Small intestine (tissue), 16 donors: ENCODE data around the gene OR2AP1. TPM values are rescaled to one million over a fixed set of nuclear protein-coding genes. Genes with fewer than 3 reads are reported as not detected.
"Not testable (repeated sequence)": the region's sequence is repeated elsewhere in the genome, so short reads cannot be mapped to it uniquely, and the experiment has no call there.

Experiments
- DNase-seq, 2 donors: peaks; one replicate each; pipeline versions ENCODE4 v3.0.0 to v3.0.0-alpha.2; 2013
- FAIRE-seq: peaks from 2 replicates; lab custom pipeline; 2012; peaks lifted over from hg19 to GRCh38; lab: Jason Lieb, UNC
- H3K27ac ChIP-seq, 3 donors: one replicate each; pipeline ENCODE4 v1.5.1; 2013; ENCODE audit warnings: low read length in 2 of 3, mild to moderate bottlenecking in 2 of 3, control low read depth in 1 of 3, inconsistent platforms in 1 of 3, low read depth in 1 of 3, moderate library complexity in 1 of 3
- H3K27me3 ChIP-seq, 3 donors: one replicate each; pipeline ENCODE4 v1.6.1; 2013; ENCODE audit warnings: low read length in 3 of 3, inconsistent platforms in 1 of 3; ENCODE audit not compliant: control insufficient read depth in 3 of 3, insufficient read depth in 3 of 3
- H3K36me3 ChIP-seq, 3 donors: one replicate each; pipeline ENCODE4 v1.6.1; 2013; ENCODE audit warnings: low read length in 3 of 3, inconsistent platforms in 1 of 3, low read depth in 1 of 3, mild to moderate bottlenecking in 1 of 3, moderate library complexity in 1 of 3; ENCODE audit not compliant: control insufficient read depth in 3 of 3, insufficient read depth in 2 of 3
- H3K4me1 ChIP-seq, 3 donors: one replicate each; pipeline ENCODE4 v1.6.1; 2013; ENCODE audit warnings: low read length in 2 of 3, inconsistent platforms in 1 of 3, low read depth in 1 of 3, mild to moderate bottlenecking in 1 of 3, moderate library complexity in 1 of 3; ENCODE audit not compliant: control insufficient read depth in 3 of 3, insufficient read depth in 2 of 3
- H3K4me3 ChIP-seq, 3 donors: one replicate each; pipeline ENCODE4 v1.5.1; 2013; ENCODE audit warnings: low read length in 3 of 3, control low read depth in 1 of 3, inconsistent platforms in 1 of 3, low read depth in 1 of 3, mild to moderate bottlenecking in 1 of 3, moderate library complexity in 1 of 3
- H3K9me3 ChIP-seq, 2 donors: one replicate each; pipeline ENCODE4 v1.6.1; 2013; ENCODE audit warnings: low read depth in 1 of 2, low read length in 1 of 2; ENCODE audit not compliant: control insufficient read depth in 2 of 2, insufficient read depth in 1 of 2
- WGBS, 3 donors: extraction: QIAGEN DNeasy Blood & Tissue Kit; methylation state at CpG; one replicate each; pipeline ENCODE4 v1.1.7; 2013; 5-methylcytosine and 5-hydroxymethylcytosine counted together
- long read RNA-seq, 10 donors: transcript quantifications; one replicate each; lab custom pipeline, GENCODE V29; 2026
- polyA plus RNA-seq, 4 donors: library from polyadenylated mRNA; stranded (reverse) in 3 of 4; unstranded in 1 of 4; fragments of 200-250 nt in 3 of 4; fragments of 120-200 nt in 1 of 4; gene quantifications; one replicate each; pipeline versions ENCODE4 v1.2.1 to v1.2.3, GENCODE V29; 2013
- donor health status: healthy with polysubstance abuse.
- donor health status: control.
- donor health status: control.
- donor health status: Bipolar disorder and iron deficiency.
- donor health status: healthy.

The OR2AP1 gene
- not detected for polyA plus RNA-seq
- long read RNA-seq, donor 1, result 0 reads
- long read RNA-seq, donor 2, result 0 reads
- long read RNA-seq, donor 3, result 0 reads
- long read RNA-seq, donor 4, result 0 reads
- long read RNA-seq, donor 5, result 0 reads
- long read RNA-seq, donor 6, result 0 reads
- long read RNA-seq, donor 7, result 0 reads
- long read RNA-seq, donor 8, result 0 reads
- long read RNA-seq, donor 9, result 0 reads
- long read RNA-seq, donor 10, result 0 reads

- peaks cover 0 to 21% of the 10 kb centered on the region in 2 donors for H3K9me3 ChIP-seq
- WGBS, 3 donors, result 83 to 89% (median 88%) methylated on average over 1 of the region's 1 CpG
- H3K27ac ChIP-seq, result no peak within 1 kb of the TSS
- H3K36me3 ChIP-seq, result no peaks in the 10 kb centered on the region
- no peaks in the 10 kb centered on the region for H3K27me3 ChIP-seq
- FAIRE-seq, result no peak
- H3K4me1 ChIP-seq, result no peaks in the 10 kb centered on the region
- no peak within 1 kb of the TSS for H3K4me3 ChIP-seq
- DNase-seq, result no peak
These were observed at the start of gene OR2AP1 for GRCh38 chr12:55572168-55572567. Gene OR2AP1, plus strand, starts transcription at chr12:55572468. Its CDS starts 1,947 bp downstream, at chr12:55574415.

GRCh38 chr12:55548235-55548634 is 24.0 kb upstream of the OR2AP1 start:
- H3K36me3 ChIP-seq, H3K9me3 ChIP-seq, H3K27me3 ChIP-seq, DNase-seq, H3K4me3 ChIP-seq, H3K4me1 ChIP-seq, H3K27ac ChIP-seq: not testable (repeated sequence)
- FAIRE-seq, result peak; percentile 67
- 64 to 80% (median 74%) methylated on average over 2 of the region's 2 CpGs for WGBS, 3 donors

- Histone ChIP-seq H3K9me3 (peaks cover 0 to 3% of the 10 kb centered on the region in 2 donors), H3K4me3 (no peak overlapping the region), H3K27me3 (no peaks in the 10 kb centered on the region), H3K4me1 (no peaks in the 10 kb centered on the region), H3K36me3 (no peaks in the 10 kb centered on the region), H3K27ac (no peak overlapping the region)
- FAIRE-seq, result no peak
- DNase-seq, result no peak
These were observed 23.5 kb upstream of the OR2AP1 start for GRCh38 chr12:55548756-55549155.

GRCh38 chr12:55549302-55549701 is 23.0 kb upstream of the OR2AP1 start, which contains the start of gene OR6C4:
Gene OR6C4, plus strand, starts transcription at chr12:55549602. Its CDS starts 1,625 bp downstream, at chr12:55551227.
- 31 to 45% (median 43%) methylated on average over 2 of the region's 2 CpGs for WGBS, 3 donors
- Histone ChIP-seq H3K36me3 (no peaks in the 10 kb centered on the region), H3K27me3 (no peaks in the 10 kb centered on the region), H3K9me3 (peaks cover 0 to 3% of the 10 kb centered on the region in 2 donors), H3K4me1 (no peaks in the 10 kb centered on the region), H3K27ac (no peak within 1 kb of the TSS), H3K4me3 (no peak within 1 kb of the TSS)
- DNase-seq (no peak), FAIRE-seq (no peak)

GRCh38 chr12:55554296-55554695 is 18.0 kb upstream of the OR2AP1 start:
- no peaks in the 10 kb centered on the region for H3K27me3 ChIP-seq
- H3K9me3 ChIP-seq, result peaks cover 0 to 9% of the 10 kb centered on the region in 2 donors
- H3K4me3 ChIP-seq, result no peak overlapping the region
- no peak overlapping the region for H3K27ac ChIP-seq
- FAIRE-seq (no peak), DNase-seq (no peak)
- H3K36me3 ChIP-seq, result no peaks in the 10 kb centered on the region
- H3K4me1 ChIP-seq, result no peaks in the 10 kb centered on the region

- not testable (repeated sequence) for H3K27ac ChIP-seq, FAIRE-seq, DNase-seq, H3K4me3 ChIP-seq, H3K4me1 ChIP-seq, H3K27me3 ChIP-seq, H3K36me3 ChIP-seq
- H3K9me3 ChIP-seq, result peaks cover 0 to 23% of the 10 kb centered on the region in 2 donors
These were observed 2.2 kb upstream of the OR2AP1 start for GRCh38 chr12:55570060-55570459.

- DNase-seq, H3K36me3 ChIP-seq, FAIRE-seq, H3K4me1 ChIP-seq, H3K27ac ChIP-seq, H3K27me3 ChIP-seq, H3K4me3 ChIP-seq: not testable (repeated sequence)
- WGBS, 3 donors, result 91 to 96% (median 93%) methylated on average over 1 of the region's 1 CpG
- peaks cover 0 to 23% of the 10 kb centered on the region in 2 donors for H3K9me3 ChIP-seq
These were observed 1.6 kb upstream of the OR2AP1 start for GRCh38 chr12:55570689-55571088.

GRCh38 chr12:55582066-55582465 is 9.8 kb downstream of the OR2AP1 start:
- no peaks in the 10 kb centered on the region for H3K27me3 ChIP-seq
- no peak overlapping the region for H3K27ac ChIP-seq
- no peaks in the 10 kb centered on the region for H3K36me3 ChIP-seq
- H3K4me1 ChIP-seq, result no peaks in the 10 kb centered on the region
- DNase-seq (no peak), FAIRE-seq (no peak)
- H3K9me3 ChIP-seq, result no peaks in the 10 kb centered on the region
- H3K4me3 ChIP-seq, result no peak overlapping the region
- WGBS, 3 donors, result 89 to 97% (median 90%) methylated on average over 2 of the region's 2 CpGs

- Histone ChIP-seq H3K9me3 (no peaks in the 10 kb centered on the region), H3K4me1 (no peaks in the 10 kb centered on the region), H3K27me3 (no peaks in the 10 kb centered on the region), H3K36me3 (no peaks in the 10 kb centered on the region), H3K4me3 (no peak overlapping the region), H3K27ac (no peak overlapping the region)
- no peak for DNase-seq
- FAIRE-seq, result no peak
- 51 to 66% (median 56%) methylated on average over 2 of the region's 2 CpGs for WGBS, 3 donors
These were observed 13.5 kb downstream of the OR2AP1 start for GRCh38 chr12:55585817-55586216.
